Left ventricle myocardium superior (tissue), 1 donor: ENCODE data around the gene SEMA4D. TPM values are rescaled to one million over a fixed set of nuclear protein-coding genes. Genes with fewer than 3 reads are reported as not detected.

Experiments used
- ATAC-seq: fragments of 200-7000 bp; cut with Tn5 transposase; one replicate; pipeline ENCODE4 v1.9.1; 2020; ENCODE audit warnings: mild to moderate bottlenecking, moderate library complexity
- DNase-seq: peaks from one replicate; pipeline ENCODE4 v3.0.0-alpha.2; 2020
- intact Hi-C: fragments of 100-400 bp; cut with micrococcal nuclease; formaldehyde crosslinking; loops from one replicate; pipeline ENCODE4 v1.11.0; 2022
- total RNA-seq: library from RNA; stranded (reverse); fragmentation: NEBNext Ultra II Directional; extraction: Animal tissue kit (Norgen Biotek cat#: 25700); gene quantifications from one replicate; pipeline ENCODE4 v1.2.1, GENCODE V29; 2021
- donor health status: DM: no; HTN: yes; CAD: no; lungs with severe emphysema.

Gene SEMA4D
- total RNA-seq, 1 donor from 2014 or later: 24.7 TPM

DNA sequence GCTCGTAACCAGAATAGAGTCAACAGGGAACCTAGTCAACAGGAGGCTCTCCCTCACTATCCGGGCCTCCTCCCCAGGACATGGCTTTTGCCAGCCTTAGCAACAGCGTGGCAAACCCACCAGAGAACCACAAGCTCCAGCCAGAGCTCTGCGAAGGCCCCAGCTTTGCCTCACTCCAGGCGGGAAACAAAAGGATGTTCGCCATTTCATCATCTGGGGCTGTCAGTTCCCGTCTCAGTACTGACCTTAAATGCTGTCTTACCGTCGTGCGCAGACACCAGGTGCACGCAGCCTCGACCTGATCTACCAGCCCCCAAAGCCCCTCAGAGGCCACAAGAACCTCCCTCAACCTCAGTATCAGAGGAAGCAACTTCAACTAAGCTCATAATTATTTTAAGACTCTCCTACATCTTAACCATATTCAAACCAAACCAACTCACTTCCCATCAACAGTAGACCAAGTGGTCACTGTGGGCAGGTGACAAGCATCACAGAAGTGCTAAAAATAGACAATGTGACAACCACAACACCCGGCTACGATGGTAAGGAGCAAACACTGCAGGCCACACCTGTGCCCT, 71.4 kb downstream of the SEMA4D start:
- intact Hi-C loops: no loop called here
- no peak for ATAC-seq
- DNase-seq: no peak

DNA sequence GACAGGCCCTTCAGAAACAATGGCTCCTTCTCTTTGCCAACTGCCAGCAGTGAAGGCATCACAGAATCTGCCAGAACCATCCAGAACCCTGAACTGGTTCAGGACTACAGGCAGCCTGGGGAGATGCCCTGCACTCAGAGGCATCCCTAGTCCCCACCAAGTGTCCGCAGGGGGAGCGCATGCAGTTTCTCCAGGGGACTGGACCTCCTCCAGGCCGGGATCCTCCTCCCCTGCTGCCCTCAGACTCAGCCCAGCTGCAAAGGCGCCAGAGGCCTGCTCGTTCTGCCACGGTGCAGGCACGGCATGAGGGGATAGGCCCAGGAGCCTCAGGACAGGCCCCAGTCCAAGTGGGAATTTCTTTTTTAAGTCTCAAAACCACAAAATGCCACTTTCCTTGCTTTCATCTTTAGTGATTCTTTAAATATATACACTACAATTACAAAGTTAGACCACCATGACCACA, 72.0 kb downstream of the SEMA4D start:
- intact Hi-C loops: no loop called here
- ATAC-seq (no peak), DNase-seq (no peak)

DNA sequence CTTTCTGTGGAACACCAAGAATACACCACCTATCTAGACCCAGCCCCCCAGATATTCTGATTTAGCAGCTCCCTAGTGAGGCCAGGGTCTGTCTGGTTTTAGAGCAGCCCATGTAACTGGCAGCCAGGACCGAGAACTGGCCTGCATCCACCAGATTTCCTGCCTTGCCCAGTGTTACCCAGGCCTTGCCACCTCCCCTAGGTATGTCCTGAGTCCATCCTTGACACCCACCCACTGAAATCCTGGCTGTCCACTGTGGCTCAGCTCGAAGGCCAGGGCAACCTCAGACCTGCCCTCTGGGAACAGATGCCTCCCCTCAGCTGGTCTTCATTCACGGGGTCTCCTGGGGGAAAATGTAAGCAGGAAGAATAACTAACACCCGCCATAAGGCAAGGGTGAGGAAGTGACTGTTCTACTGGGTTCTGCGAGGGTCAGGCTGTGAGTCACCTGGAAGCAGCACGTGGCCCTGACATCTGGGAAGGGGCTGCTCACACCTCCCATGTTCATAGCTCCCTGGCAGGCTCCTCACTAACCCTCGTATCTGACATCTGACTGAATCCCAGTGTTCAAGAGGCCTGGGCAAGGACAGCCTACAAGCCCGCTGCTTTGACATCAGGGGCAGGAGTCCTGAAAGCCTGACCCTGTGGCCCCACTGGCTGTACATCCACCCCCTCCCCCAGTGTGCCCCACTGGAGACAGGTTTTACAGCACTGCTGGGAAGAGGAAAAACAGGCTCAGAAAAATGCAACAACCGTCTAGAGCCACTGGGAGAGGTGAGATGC, 72.7 kb downstream of the SEMA4D start:
- DNase-seq (no peak), ATAC-seq (peak; percentile 17)
- intact Hi-C loops: no loop called here

DNA sequence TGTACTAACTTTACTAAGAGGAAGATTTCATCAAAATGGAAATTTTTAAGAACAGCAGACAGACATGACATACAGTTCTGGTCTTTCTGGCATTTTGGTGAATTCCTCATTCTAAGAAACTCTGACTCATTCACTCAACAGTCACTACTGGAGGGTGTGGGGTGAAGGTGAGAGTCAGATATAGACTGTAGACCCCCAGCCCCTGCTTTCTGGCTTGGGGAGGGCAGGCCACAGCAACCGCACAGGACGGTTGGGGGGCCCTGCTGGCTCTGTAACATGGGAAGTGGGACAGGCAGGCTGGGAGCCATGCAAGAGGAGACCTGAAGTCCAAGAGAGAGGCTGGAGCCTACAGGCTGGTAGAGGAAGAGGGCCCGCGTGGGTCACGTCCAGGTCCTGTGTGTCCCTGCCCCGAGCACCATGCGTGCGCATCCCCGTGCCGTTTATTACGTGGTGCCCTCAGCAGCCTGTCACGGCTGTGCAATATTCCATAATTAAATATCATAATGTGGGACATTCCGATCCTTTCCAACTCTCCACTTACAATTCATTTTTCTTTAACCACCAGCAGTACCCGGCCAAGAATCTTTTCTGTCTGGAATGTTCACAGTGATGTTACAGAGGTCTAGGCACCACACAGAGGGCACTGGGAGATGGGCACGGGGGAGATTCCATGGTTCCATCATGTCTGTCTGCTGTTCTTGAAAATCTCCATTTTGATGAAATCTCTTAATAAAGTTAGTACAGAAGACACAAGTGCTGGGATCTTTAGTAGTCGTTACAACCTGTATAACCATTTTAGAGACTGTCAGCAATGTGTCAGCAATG, 75.5 kb downstream of the SEMA4D start:
- ATAC-seq: no peak
- DNase-seq: no peak
- intact Hi-C loops: no loop called here

DNA sequence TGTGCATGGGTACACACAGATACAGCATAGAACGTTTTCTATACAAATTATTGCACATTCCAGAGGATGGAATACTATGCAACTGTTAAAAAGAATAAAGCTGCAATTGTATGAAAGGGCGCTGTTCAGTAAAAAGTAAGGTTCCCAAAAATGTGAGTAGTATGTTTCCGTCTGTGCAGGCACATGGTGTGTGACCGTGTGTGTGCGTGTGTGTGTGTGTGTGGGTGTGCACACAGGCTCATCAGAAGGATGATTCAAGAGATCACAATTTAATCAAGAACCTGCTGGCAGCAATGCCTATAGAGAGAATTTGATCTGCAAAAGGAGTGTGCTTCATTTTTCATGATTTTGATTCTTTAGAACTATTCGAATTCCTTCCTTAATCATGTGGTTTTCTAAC, 76.3 kb downstream of the SEMA4D start:
- intact Hi-C loops: no loop called here
- ATAC-seq (no peak), DNase-seq (no peak)

DNA sequence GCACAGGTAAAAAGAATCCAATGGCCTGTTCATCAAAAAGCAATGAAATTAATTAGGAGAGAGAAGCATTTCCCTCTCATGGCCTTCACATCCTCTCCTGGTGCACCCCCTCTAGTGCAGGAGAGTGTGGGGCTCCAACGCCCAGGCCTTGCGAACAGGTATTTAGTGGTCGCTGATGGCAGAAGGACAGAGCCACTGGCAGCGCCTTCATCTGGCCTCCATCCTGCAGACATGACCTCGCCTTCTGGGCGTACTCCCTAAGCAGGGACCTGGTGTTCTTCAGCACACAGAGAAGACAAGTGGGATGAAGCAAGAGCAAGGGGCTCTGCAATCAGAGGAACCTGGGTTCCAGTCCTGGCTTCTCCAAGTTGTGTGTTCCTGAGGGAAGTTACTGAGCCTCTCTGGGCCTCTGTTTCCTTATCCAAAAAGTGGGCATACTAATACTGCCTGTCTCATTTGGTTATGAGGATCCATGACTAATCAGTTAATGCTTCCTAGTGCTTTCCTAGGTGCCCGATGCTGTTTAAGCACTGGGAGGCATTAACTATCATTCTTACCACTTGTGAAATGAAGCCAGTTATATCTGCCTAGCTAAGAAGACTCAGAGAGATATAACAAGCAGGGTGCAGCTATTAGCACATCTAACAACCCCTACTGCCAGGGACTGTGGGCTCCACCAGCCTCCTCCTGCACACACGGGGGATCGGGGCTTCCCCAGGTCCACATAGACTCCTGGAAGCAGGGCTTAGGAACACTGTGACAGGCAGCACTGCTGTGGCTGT, 77.3 kb downstream of the SEMA4D start:
- no peak for ATAC-seq
- intact Hi-C loops: no loop called here

DNA sequence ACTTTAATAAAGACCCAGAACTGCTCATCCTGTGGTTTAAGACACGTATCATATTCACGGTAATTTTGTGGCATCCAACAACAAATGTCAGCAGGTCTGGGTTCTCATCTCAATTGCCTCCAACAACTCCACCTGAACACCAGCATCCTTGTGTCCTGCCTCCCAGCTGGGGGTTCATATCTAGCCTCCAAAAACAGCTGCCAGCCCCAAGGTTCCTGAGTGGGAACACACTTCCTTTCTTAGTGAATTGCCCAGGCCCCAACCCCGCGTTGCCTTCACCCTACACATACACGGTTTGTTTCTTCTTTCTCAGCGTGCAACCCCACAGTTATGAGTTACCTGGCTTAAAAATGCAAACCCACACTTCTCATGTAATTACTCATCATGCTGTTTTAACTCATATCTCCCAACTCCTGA, 77.9 kb downstream of the SEMA4D start:
- intact Hi-C loops: no loop called here
- no peak for DNase-seq
- ATAC-seq: no peak

More for the DNA sequence above, 77.3 kb downstream of the SEMA4D start:
- no peak for DNase-seq

DNA sequence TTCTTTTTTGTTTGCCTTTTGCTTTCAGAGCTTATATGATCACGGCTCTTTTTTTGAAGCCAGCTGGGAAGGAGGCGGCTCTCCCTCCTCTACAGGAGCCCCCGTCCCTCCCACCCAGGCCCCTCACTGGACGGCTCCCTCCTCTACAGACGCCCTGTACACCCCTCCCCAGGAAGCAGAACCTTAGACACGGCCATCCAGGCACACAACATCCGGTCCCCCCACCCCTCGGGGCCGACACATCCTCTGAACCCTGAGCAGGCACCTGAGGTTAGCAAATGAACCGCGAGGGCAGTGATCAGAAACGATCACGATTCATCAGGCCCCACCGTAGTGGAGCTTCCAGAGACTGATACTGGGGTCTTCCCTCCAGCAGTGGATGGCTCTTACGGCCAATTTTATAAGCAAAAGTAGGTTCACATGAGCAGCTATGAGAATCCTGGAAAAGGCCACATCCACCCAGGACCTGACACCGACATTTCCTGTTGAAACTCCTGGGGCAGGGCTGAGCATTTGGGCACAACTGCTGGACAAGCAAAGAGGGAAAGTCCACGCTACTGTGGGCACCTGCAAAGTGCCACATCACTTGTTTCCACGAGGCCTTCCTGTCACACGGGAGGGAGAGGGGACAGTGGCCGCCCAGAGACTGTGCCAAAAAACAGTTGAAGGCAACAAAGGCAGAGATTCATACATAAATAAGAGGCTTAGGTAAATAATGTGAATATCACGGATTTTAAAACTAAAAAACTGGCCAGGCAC, 78.9 kb downstream of the SEMA4D start:
- intact Hi-C loops: no loop called here

DNA sequence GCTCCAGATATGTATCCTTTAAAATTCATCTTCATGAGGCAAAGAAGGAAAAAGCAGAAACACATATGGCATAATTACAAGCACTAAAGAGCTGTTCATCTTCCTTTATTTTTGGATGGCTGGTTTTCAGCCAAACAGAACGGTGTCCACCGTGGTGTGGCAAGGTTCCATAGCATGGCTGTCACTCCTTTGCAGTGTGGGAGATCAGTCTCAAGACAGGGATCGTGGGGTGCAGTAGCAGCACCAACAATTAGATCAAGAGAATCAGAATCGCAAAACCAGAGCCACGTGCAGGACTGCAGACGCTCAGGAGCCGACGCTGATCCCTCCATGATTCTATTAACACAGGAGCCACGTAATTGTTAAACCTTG, 79.5 kb downstream of the SEMA4D start:
- no peak for DNase-seq
- intact Hi-C loops: no loop called here

More for the DNA sequence above, 78.9 kb downstream of the SEMA4D start:
- DNase-seq (no peak), ATAC-seq (no peak)

DNA sequence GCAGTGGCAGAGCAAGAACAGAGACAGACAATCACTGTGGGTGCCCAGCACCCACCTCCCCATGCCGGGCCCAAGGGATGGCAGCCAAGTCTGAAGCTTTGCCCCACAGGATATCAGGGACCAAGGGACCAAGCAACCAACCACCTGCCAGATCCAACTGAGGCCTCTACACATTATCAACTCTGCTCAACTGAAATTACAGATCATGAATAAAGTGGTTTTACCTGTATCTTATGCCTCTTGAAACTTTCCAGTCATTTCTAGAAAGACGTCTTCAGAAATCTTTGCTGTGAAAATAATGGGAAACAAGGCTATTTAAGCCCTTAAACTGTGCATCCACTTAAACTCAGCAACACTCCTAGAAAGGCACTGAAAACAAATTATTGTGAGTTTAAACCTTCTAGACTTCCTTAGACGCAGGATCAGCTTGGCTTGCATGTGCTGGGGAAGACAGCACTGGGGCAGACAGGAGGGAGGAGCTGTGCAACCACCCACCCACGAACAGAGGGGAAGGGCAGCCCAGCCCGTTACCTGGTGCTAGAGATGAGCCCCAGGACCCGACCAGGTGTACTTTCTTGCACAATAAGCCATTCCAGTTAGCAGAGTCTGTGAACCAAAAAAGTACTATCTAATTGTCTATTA, 80.0 kb downstream of the SEMA4D start:
- DNase-seq: no peak
- no peak for ATAC-seq
- intact Hi-C loops: no loop called here

More for the DNA sequence above, 79.5 kb downstream of the SEMA4D start:
- no peak for ATAC-seq

DNA sequence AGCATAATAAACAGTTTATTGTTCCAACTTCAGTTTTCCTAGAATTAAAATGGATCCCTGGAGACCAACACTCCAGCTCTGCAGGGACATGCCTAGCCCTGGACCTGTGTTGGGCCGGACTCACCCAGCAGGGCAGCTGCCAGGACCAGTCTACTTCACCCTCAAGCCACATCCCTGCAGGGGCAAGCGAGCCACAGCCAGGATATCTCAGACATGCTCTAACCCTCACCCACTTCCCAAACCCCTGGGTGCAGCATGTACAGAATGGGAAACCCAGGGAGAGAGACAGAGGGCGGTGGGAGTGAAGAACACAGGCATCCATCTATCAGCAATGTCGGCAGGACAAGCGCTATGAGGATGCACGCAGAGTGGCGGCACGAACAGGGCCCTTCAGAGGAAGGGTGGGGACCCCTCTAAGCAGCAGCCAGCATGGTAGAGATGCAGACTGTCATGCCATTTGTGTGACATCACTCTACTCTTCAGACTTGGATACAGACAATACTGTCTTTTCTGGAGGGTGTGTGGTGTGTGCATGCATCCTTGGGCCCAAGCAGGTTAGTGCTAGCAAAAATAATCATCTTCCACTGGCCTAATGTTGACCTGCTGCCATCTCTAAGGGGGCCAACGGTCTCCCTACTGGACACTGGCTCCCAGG, 83.1 kb downstream of the SEMA4D start:
- no peak for ATAC-seq
- intact Hi-C loops: no loop called here

DNA sequence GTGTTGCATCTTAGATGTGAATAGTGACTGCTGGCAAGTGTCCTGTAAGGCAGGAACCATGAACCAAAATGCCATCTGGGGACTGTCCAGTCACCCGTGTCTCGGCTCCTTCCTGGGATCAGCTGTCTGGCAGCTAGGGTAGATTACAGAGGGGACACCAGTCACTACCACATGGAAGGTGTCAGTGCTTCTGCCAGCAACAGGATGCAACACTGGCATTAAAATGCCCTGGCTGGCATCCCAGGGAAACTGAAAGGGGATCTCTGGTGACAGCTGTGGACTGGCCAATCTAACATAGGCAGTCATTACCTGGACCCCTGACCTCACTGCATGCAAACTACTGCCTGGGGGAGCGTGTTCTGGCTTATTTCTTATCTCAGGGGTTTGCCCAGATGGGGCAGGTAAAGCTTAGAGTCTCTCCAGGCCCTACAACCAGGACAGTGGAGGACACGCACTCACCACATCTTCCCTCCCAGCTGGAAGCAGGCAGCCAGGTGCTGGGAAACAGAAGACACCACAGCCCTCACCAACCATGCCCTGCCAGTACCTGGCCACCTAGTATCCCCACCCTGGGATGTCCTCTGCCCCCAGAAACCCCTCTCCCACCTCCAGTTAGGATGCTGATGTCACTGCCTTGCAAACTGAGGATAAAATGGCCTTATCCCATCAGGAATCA, 83.8 kb downstream of the SEMA4D start:
- ATAC-seq (peak; percentile 94), DNase-seq (peak; percentile 61)
- intact Hi-C loops: no loop called here

More for the DNA sequence above, 83.1 kb downstream of the SEMA4D start:
- no peak for DNase-seq

DNA sequence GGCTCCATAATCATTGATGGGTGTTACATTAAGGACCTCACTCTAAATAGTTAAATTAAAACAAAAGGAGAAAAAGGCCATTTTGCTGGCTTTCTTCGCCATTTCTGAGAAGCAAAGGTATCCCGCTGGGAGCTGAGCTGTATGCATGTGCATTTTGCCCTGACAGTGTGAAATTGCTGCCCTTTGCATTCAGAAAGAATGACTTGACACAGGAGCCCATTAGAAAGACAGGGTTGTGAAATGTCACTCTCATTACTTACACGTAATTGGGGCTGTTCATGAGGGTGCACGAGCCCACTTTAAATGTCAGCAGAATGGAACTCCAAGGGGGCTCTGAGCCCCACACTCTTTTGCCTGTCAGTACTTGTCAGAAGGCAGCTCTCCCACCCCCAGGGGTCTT, 85.0 kb downstream of the SEMA4D start:
- intact Hi-C loops: no loop called here
- ATAC-seq (no peak), DNase-seq (no peak)

DNA sequence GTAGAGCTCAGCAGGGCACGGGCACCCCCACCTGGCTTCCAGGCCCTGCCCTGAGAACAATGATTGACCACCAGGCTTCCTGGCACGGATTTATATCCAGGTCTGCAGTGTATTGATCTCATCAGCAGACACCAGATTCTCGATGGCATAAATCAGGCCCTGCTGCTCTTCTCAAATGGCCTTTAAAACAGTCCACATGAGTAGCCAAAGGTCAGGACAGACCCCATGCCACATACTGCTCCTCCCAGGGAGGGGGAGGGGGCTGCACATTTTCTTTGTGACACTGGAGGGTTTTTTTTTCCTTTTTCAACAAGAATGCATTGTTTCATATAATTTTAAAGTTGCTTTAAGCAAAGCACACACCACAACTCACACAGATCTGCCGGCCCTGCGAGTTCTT, 85.4 kb downstream of the SEMA4D start:
- intact Hi-C loops: no loop called here
- DNase-seq: no peak
- no peak for ATAC-seq

DNA sequence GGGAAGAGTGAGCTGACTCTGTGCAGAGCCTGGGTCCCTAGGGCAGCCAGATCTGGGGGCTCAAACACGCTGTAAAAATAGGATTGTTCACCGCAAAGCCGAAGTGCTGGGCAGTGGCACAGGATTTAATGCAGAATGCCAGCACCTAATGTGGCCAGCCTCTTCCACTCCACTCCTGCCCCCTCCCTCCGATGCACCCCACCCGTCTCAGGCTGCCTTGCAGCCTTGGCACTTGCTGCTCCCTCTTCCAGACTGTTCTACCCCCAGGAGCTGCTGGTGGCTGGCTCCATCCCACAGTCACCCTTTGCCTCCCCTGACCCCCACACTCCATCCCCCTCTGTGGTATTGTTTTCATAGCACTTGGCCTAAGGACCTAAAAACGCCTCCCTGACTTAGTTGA, 86.2 kb downstream of the SEMA4D start:
- DNase-seq: no peak
- intact Hi-C loops: no loop called here

DNA sequence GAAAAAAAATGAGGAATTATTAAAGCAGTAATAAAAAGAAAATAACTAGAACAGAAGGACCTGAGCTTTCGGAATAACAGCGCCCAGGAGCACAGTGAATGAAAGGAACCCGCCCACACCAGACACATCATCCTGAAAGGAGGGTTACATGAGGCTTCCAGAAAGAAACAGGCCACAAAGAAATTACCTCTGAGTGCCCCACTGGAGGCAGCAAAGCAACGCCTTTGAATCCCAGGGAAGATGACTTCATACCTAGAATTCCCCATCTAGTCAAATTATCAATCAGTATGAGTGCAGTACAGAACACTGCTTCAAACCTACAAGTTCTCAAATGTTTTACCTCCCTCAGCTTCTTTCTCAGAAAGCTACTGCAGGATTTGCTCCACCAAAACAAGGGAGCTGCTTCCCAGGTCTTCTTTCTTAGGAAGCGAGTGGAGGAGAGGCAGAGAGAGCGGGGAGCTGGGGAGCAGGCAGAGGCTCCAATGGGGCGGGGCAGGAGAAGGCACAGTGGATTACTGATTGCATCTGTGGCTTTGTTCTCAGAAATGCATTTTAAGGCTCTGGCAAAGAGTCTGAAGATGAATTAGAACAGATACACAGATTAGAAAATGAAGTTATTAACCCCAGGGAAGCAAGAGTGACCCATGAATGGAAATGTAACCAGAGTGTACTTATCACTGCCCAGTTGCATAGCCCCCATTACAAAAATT, 87.1 kb downstream of the SEMA4D start:
- intact Hi-C loops: no loop called here
- DNase-seq (no peak), ATAC-seq (no peak)

More for the DNA sequence above, 86.2 kb downstream of the SEMA4D start:
- no peak for ATAC-seq
